OCI-LY3 (cell line): ENCODE results near the gene GPR183.

Experiments used
- H2AFZ ChIP-seq: fragments of 200-600, 300-600 bp; shearing (Covaris generic); 2 replicates; pipeline ENCODE4 v1.6.0; 2014; ENCODE audit warnings: antibody characterized with exemption, low read depth, low read length
- H3K27ac ChIP-seq: fragments of 200-600, 300-600 bp; sonication (generic); 2 replicates; pipeline ENCODE4 v1.5.1; 2014; ENCODE audit warnings: mild to moderate bottlenecking, low read length, moderate library complexity, mixed read lengths
- H3K27me3 ChIP-seq: fragments of 200-600, 300-600 bp; sonication (generic); 2 replicates; pipeline ENCODE4 v1.6.1; 2014; ENCODE audit warnings: low read depth, low read length, mixed read lengths
- H3K36me3 ChIP-seq: fragments of 200-600, 300-600 bp; sonication (generic); replicated peaks from 2 replicates; pipeline ENCODE3; 2014; ENCODE audit warnings: low read depth, low read length, mixed read lengths
- H3K4me1 ChIP-seq: fragments of 300-600, 200-600 bp; sonication (generic); 2 replicates; pipeline ENCODE4 v1.6.1; 2014; ENCODE audit warnings: low read length, mixed read lengths
- H3K4me2 ChIP-seq: fragments of 200-600, 300-600 bp; sonication (generic); 2 replicates; pipeline ENCODE4 v1.6.1; 2014; ENCODE audit warnings: low read length, mixed read lengths
- H3K4me3 ChIP-seq: fragments of 300-600, 200-600 bp; sonication (generic); 2 replicates; pipeline ENCODE4 v1.5.1; 2014; ENCODE audit warnings: antibody characterized with exemption, mild to moderate bottlenecking, low read length, moderate library complexity
- H3K79me2 ChIP-seq: fragments of 300-600, 200-600 bp; shearing (Covaris generic); 2 replicates; pipeline ENCODE4 v1.6.1; 2014; ENCODE audit warnings: mild to moderate bottlenecking, low read length, mixed read lengths
- H3K9ac ChIP-seq: fragments of 300-600, 200-600 bp; shearing (Covaris generic); 2 replicates; pipeline ENCODE4 v1.6.0; 2014; ENCODE audit warnings: mild to moderate bottlenecking, low read length, moderate library complexity
- H3K9me3 ChIP-seq: fragments of 200-600, 300-600 bp; shearing (Covaris generic); 2 replicates; pipeline ENCODE4 v1.6.1; 2014; ENCODE audit warnings: low read length, mixed read lengths; ENCODE audit not compliant: insufficient read depth
- H4K20me1 ChIP-seq: fragments of 200-600, 300-600 bp; sonication (generic); 2 replicates; pipeline ENCODE4 v1.6.1; 2016; ENCODE audit warnings: low read length, mixed read lengths; ENCODE audit not compliant: insufficient read depth
- EZH2phosphoT487 ChIP-seq: fragments of 200-600 bp; shearing (Covaris generic); IDR thresholded peaks from 2 replicates; pipeline ENCODE4 v1.6.1; 2018; ENCODE audit warnings: antibody characterized with exemption, mixed run types, low read depth
- TF ChIP-seq, protein P1 (sequence below): fragments of 200-600, 300-600 bp; sonication (generic); IDR thresholded peaks from 2 replicates; pipeline ENCODE4 v1.5.1; 2014; ENCODE audit warnings: antibody characterized with exemption, low read length, low read depth

GPR183 gene

DNA sequence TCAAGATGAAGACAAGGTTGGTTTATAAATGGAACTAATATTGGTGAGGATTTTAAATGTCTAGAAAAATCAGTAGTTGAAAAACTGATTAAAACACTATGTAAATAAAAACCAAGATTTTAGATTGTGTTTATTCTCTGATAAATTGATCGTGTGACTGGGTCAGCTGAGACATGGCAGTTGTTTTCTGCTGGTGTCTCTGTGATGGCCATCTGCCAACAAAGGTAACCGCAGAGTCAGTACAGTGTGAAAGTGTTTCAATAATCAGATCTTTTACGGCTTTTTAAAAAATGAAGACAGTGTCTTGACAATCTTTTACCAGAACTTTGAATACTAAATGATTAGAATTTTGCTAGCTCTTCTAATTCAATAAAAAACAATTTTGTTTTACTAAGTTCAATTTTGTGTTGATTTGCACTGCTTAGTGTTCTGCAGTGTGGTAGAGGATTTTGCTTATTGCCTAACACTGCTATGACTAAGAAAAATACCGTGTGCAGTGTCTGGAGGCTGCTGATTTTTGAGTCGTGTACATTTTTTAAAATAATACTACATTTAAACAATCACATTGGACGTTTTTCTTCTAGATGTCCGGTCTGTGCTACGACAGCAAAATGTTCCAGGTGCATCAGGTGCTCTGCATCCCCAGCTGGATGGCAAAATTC lies 32.7 kb upstream of the GPR183 start:
- Histone ChIP-seq H3K4me1 (peaks cover 39% of the 10 kb centered on the region), H3K27me3 (no peaks in the 10 kb centered on the region), H3K4me3 (no peak overlapping the region), H4K20me1 (no peaks in the 10 kb centered on the region), H3K9ac (no peak overlapping the region), H3K4me2 (peak overlapping the region; percentile 8), H3K27ac (no peak overlapping the region), H3K79me2 (no peaks in the 10 kb centered on the region), H3K36me3 (peaks cover 23% of the 10 kb centered on the region), H2AFZ (no peak overlapping the region), H3K9me3 (no peaks in the 10 kb centered on the region)
- TF ChIP-seq EZH2phosphoT487: no peak
- TF ChIP-seq, protein P1, sequence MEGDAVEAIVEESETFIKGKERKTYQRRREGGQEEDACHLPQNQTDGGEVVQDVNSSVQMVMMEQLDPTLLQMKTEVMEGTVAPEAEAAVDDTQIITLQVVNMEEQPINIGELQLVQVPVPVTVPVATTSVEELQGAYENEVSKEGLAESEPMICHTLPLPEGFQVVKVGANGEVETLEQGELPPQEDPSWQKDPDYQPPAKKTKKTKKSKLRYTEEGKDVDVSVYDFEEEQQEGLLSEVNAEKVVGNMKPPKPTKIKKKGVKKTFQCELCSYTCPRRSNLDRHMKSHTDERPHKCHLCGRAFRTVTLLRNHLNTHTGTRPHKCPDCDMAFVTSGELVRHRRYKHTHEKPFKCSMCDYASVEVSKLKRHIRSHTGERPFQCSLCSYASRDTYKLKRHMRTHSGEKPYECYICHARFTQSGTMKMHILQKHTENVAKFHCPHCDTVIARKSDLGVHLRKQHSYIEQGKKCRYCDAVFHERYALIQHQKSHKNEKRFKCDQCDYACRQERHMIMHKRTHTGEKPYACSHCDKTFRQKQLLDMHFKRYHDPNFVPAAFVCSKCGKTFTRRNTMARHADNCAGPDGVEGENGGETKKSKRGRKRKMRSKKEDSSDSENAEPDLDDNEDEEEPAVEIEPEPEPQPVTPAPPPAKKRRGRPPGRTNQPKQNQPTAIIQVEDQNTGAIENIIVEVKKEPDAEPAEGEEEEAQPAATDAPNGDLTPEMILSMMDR: no peak

DNA sequence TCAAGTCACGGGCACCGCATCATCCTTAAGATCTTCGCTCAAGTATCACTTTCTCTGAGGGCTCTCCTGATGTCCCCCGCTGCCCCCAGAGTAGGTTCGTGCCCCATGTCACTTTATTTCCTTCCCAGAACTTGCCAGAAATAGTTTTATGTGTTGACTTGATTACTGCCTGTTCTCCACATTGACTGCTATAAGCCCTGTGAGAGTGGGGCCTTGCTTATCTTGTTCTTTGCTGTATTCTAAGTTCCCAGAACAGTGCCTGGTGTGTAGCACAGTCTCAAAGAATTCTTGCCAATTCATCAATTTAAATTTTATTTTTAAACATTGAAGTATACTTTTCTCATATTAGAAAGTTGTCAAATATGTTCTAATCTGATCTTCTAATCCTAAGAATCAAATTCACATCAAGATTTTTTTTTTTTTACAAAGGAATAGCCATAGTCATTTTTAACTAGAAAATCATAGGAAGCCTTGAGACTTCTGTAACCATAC lies 32.1 kb upstream of the GPR183 start:
- H3K4me2 ChIP-seq: peak overlapping the region; percentile 8
- H3K9ac ChIP-seq: no peak overlapping the region
- peaks cover 45% of the 10 kb centered on the region for H3K4me1 ChIP-seq
- H3K79me2 ChIP-seq: no peaks in the 10 kb centered on the region
- H3K9me3 ChIP-seq: no peaks in the 10 kb centered on the region
- peaks cover 22% of the 10 kb centered on the region for H3K36me3 ChIP-seq
- H3K27me3 ChIP-seq: no peaks in the 10 kb centered on the region
- no peak overlapping the region for H3K27ac ChIP-seq
- H4K20me1 ChIP-seq: no peaks in the 10 kb centered on the region
- H2AFZ ChIP-seq: no peak overlapping the region
- no peak for TF ChIP-seq EZH2phosphoT487
- TF ChIP-seq, protein P1: no peak
- H3K4me3 ChIP-seq: no peak overlapping the region

DNA sequence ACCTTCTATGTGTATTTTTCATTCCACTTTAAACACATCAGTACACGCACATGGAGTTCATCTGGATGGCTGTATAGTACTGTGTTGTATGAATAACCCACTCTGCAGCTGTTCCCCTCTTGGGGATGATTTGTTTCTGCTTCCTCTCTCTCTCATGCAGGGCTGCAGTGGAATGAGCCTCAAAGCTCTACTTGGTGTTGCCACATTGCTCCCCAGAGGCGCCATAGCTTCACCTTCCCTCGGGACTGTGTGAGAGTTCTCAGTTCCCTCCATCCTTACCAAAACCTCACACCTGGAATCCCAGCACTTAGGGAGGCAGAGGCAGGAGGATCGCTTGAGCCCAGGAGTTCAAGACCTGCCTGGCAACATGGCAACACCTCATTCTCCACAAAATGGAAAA lies 28.4 kb upstream of the GPR183 start:
- Histone ChIP-seq H3K4me2 (peak overlapping the region; percentile 64), H2AFZ (no peak overlapping the region), H3K4me1 (peaks cover 40% of the 10 kb centered on the region), H3K27me3 (0 out of 2 replicates have a peak, but pooled peaks cover 3% of the 10 kb centered on the region), H3K9me3 (peaks cover 2% of the 10 kb centered on the region; the same call in 1 of the 2 replicates), H3K79me2 (no peaks in the 10 kb centered on the region), H4K20me1 (no peaks in the 10 kb centered on the region), H3K9ac (no peak overlapping the region), H3K36me3 (peaks cover 4% of the 10 kb centered on the region), H3K4me3 (peak overlapping the region; percentile 25), H3K27ac (0 out of 2 replicates have a peak overlapping the region, but pooled peaks have one; percentile 4)
- no peak for TF ChIP-seq EZH2phosphoT487
- TF ChIP-seq, protein P1: no peak; the same call in 1 of the 2 replicates

DNA sequence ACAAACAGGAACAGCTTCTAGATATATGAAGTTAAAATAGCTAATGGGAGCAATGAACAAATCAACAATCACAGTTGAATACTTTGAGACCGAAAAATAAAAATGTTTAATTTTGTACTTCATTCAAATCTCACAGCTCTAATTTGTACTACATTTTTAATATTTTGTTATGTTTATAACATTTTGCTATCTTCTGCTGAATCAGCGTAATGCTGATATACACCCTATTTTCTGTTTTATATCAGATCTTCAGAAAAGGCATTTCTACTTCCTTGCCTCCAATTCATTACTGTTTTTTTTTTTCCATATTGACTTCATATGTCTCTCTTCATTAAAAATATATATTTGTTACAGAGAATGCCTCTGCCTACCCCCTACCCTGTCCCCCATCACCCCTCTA lies 27.9 kb upstream of the GPR183 start:
- Histone ChIP-seq H3K4me1 (peaks cover 35% of the 10 kb centered on the region), H3K27me3 (0 out of 2 replicates have a peak, but pooled peaks cover 3% of the 10 kb centered on the region)

More for the DNA sequence above, 27.9 kb upstream of the GPR183 start:
- Histone ChIP-seq H3K79me2 (no peaks in the 10 kb centered on the region), H3K27ac (0 out of 2 replicates have a peak overlapping the region, but pooled peaks have one; percentile 4), H2AFZ (no peak overlapping the region), H4K20me1 (no peaks in the 10 kb centered on the region), H3K9me3 (peaks cover 2% of the 10 kb centered on the region; the same call in 1 of the 2 replicates), H3K36me3 (no peaks in the 10 kb centered on the region), H3K9ac (no peak overlapping the region), H3K4me2 (peak overlapping the region; percentile 64), H3K4me3 (peak overlapping the region; percentile 25)
- no peak for TF ChIP-seq EZH2phosphoT487
- TF ChIP-seq, protein P1: no peak
